HCT116 (cell line): Measurements from ENCODE around the gene RABGAP1. TPM values are rescaled to one million over a fixed set of nuclear protein-coding genes. Genes with fewer than 3 reads are reported as not detected.

Experiments
- ATAC-seq: fragments of 200-7000 bp; cut with Tn5 transposase; 2 replicates; pipeline ENCODE4 v1.9.1; 2020; ENCODE audit warnings: mild to moderate bottlenecking, moderate library complexity
- BruUV-seq: library from RNA; stranded (reverse); fragments of 400-500 nt; replicated peaks from 2 replicates; lab custom pipeline; 2021; lab: Mats Ljungman, UMichigan
- CTCF ChIA-PET: fragments of 300-600 bp; sonication (Branson Sonifier 250); formaldehyde crosslinking; loops from one replicate; lab custom pipeline; 2021; ENCODE audit warnings: antibody characterized with exemption; lab: Charles Lee
- POLR2A ChIA-PET: fragments of 300-600, 350-600 bp; sonication (Branson Sonifier 250); formaldehyde crosslinking; loops from one replicate; lab custom pipeline; 2021; ENCODE audit warnings: antibody characterized with exemption; lab: Charles Lee
- RAD21 ChIA-PET, 2 experiments: fragments of 300-600 bp; sonication (Branson Sonifier 250); formaldehyde crosslinking; loops; one replicate each; lab custom pipeline; 2023; ENCODE audit warnings: low total read pairs in 2 of 2; ENCODE audit not compliant: uncharacterized antibody in 2 of 2, unreplicated experiment in 2 of 2, low non-redundant PET in 1 of 2; lab: Charles Lee
- DNase-seq: peaks from one replicate; pipeline ENCODE4 v3.0.0-alpha.2; 2010; ENCODE audit warnings: low read depth, low spot score
- H2AFZ ChIP-seq: fragments of 200-600 bp; shearing (Covaris generic), sonication (generic); 2 replicates; pipeline ENCODE4 v1.6.1; 2017; ENCODE audit warnings: low read depth, mixed run types, mixed read lengths, antibody characterized with exemption, low read length; ENCODE audit not compliant: poor library complexity, severe bottlenecking
- H3K27ac ChIP-seq: 2 replicates; pipeline ENCODE4 v1.5.1; 2012; ENCODE audit warnings: low read depth, low read length
- H3K27me3 ChIP-seq: fragments of 200-600 bp; sonication (generic); 2 replicates; pipeline ENCODE4 v1.6.1; 2016; ENCODE audit warnings: mixed run types, low read length, mixed read lengths; ENCODE audit not compliant: insufficient read depth
- H3K36me3 ChIP-seq, 2 experiments: fragments of 200-500 bp in 1 of 2; fragments of 200-600 bp in 1 of 2; sonication (Bioruptor generic) in 1 of 2; sonication (generic) in 1 of 2; 2 replicates each; pipeline versions ENCODE4 v1.5.1 to v1.6.1; 2014 to 2016; ENCODE audit warnings: low read length in 2 of 2, inconsistent platforms in 1 of 2, mixed read lengths in 1 of 2, mixed run types in 1 of 2; ENCODE audit not compliant: insufficient read depth in 2 of 2, control insufficient read depth in 1 of 2
- H3K4me1 ChIP-seq, 2 experiments: fragments of 200-600 bp in 1 of 2; sonication (generic) in 1 of 2; 2 replicates each; pipeline versions ENCODE4 v1.5.1 to v1.6.1; 2012 to 2017; ENCODE audit warnings: low read length in 2 of 2, inconsistent platforms in 1 of 2, mild to moderate bottlenecking in 1 of 2, mixed read lengths in 1 of 2, mixed run types in 1 of 2, moderate library complexity in 1 of 2; ENCODE audit not compliant: insufficient read depth in 2 of 2, control insufficient read depth in 1 of 2
- H3K4me2 ChIP-seq: fragments of 200-600 bp; sonication (generic); 2 replicates; pipeline ENCODE4 v1.6.1; 2017; ENCODE audit warnings: mixed run types, low read length, mixed read lengths
- H3K4me3 ChIP-seq, 2 experiments: fragments of 200-600 bp in 1 of 2; sonication (generic) in 1 of 2; replicated peaks in 1 of 2; 2 replicates each; pipeline ENCODE4 v1.5.1; 2011 to 2016; ENCODE audit warnings: low read length in 2 of 2, control low read depth in 1 of 2, low read depth in 1 of 2, mild to moderate bottlenecking in 1 of 2, mixed read lengths in 1 of 2, mixed run types in 1 of 2
- H3K79me2 ChIP-seq: fragments of 200-600 bp; sonication (generic); 2 replicates; pipeline ENCODE4 v1.6.1; 2017; ENCODE audit warnings: mild to moderate bottlenecking, mixed run types, low read length, moderate library complexity, mixed read lengths; ENCODE audit not compliant: insufficient read depth
- H3K9ac ChIP-seq: fragments of 200-600 bp; sonication (generic); 2 replicates; pipeline ENCODE4 v1.6.1; 2016; ENCODE audit warnings: low read length, mixed read lengths
- H3K9me2 ChIP-seq: fragments of 200-600 bp; sonication (generic), shearing (Covaris generic); 2 replicates; pipeline ENCODE4 v1.6.1; 2017; ENCODE audit warnings: mixed run types, mild to moderate bottlenecking, moderate library complexity; ENCODE audit not compliant: insufficient read depth
- H3K9me3 ChIP-seq, 2 experiments: fragments of 200-500 bp in 1 of 2; fragments of 200-600 bp in 1 of 2; sonication (Bioruptor generic) in 1 of 2; sonication (generic) in 1 of 2; 2 replicates each; pipeline ENCODE4 v1.6.1; 2014 to 2017; ENCODE audit warnings: low read length in 2 of 2, mixed read lengths in 2 of 2, inconsistent platforms in 1 of 2, low read depth in 1 of 2, mild to moderate bottlenecking in 1 of 2, mixed run types in 1 of 2, moderate library complexity in 1 of 2; ENCODE audit not compliant: control insufficient read depth in 1 of 2, insufficient read depth in 1 of 2
- H4K20me1 ChIP-seq: fragments of 200-600 bp; sonication (generic), shearing (Covaris generic); 2 replicates; pipeline ENCODE4 v1.6.1; 2017; ENCODE audit warnings: mixed run types, mild to moderate bottlenecking, moderate library complexity; ENCODE audit not compliant: insufficient read depth
- ELF1 ChIP-seq: IDR thresholded peaks from 2 replicates; pipeline ENCODE4 v1.6.1; 2012; ENCODE audit warnings: low read depth, borderline replicate concordance
- FOSL1 ChIP-seq: IDR thresholded peaks from 2 replicates; pipeline ENCODE4 v1.6.1; 2012; ENCODE audit warnings: low read depth
- POLR2AphosphoS5 ChIP-seq: IDR thresholded peaks from 2 replicates; pipeline ENCODE4 v1.6.1; 2011; ENCODE audit warnings: mild to moderate bottlenecking, low read depth, low read length, moderate library complexity
- RAD21 ChIP-seq: IDR thresholded peaks from 2 replicates; pipeline ENCODE4 v1.6.1; 2012; ENCODE audit warnings: low read depth, mild to moderate bottlenecking
- ZFX ChIP-seq: fragments of 450-650 bp; IDR thresholded peaks from 2 replicates; pipeline ENCODE4 v1.6.1; 2017
- intact Hi-C: fragments of 100-400 bp; cut with micrococcal nuclease; formaldehyde crosslinking; loops from 2 replicates; pipeline ENCODE4 v1.10.0; 2022
- total RNA-seq: library from RNA; stranded (reverse); gene quantifications from one replicate; pipeline ENCODE4 v1.2.1, GENCODE V29; 2021; ENCODE audit not compliant: unreplicated experiment

The RABGAP1 gene
- total RNA-seq, 1 experiment from 2014 or later = 29.7 TPM

- Histone ChIP-seq H3K9me3 (no peaks in the 10 kb centered on the region), H3K4me3 (no peak overlapping the region), H3K4me1 (no peaks in the 10 kb centered on the region)
- RAD21 ChIA-PET = no interaction called here
- TF ChIP-seq ZFX = no peak
- TF ChIP-seq, all 23 proteins: peak for 0
- Histone ChIP-seq H3K36me3 (peaks cover 0 to 4% of the 10 kb centered on the region in 2 experiments; a peak in 1 of 4 replicates), H4K20me1 (no peaks in the 10 kb centered on the region), H3K27me3 (no peaks in the 10 kb centered on the region), H3K79me2 (no peaks in the 10 kb centered on the region), H3K9ac (no peak overlapping the region), H3K4me2 (no peak overlapping the region), H3K27ac (no peak overlapping the region), H3K9me2 (no peaks in the 10 kb centered on the region), H2AFZ (no peak overlapping the region)
- no TSS peak for BruUV-seq
- CTCF ChIA-PET = interaction anchor here (0.8 kb wide), 1 partner anchor 20 kb away, joined by 3 read pairs; no protein-coding TSS in a partner anchor
- intact Hi-C loops = no loop called here
- ATAC-seq = no peak
- DNase-seq = no peak
- POLR2A ChIA-PET = no interaction called here
These were observed 112.2 kb downstream of the RABGAP1 start for GRCh38 chr9:123053046-123053445.

- DNase-seq (no peak), ATAC-seq (no peak)
- POLR2A ChIA-PET = no interaction called here
- intact Hi-C loops = no loop called here
- H3K4me2 ChIP-seq = no peak overlapping the region
- H3K36me3 ChIP-seq = peaks cover 0 to 4% of the 10 kb centered on the region in 2 experiments; a peak in 1 of 4 replicates
- no peak overlapping the region for H3K9ac ChIP-seq
- BruUV-seq = no TSS peak
- no peak overlapping the region for H3K4me3 ChIP-seq
- no peaks in the 10 kb centered on the region for H3K9me3 ChIP-seq
- H2AFZ ChIP-seq = no peak overlapping the region
- TF ChIP-seq POLR2AphosphoS5 = no peak
- no peak for TF ChIP-seq RAD21
- no peak for TF ChIP-seq ELF1
- TF ChIP-seq FOSL1 = no peak
- H4K20me1 ChIP-seq = no peaks in the 10 kb centered on the region
- no peaks in the 10 kb centered on the region for H3K79me2 ChIP-seq
- no peaks in the 10 kb centered on the region for H3K27me3 ChIP-seq
- H3K9me2 ChIP-seq = no peaks in the 10 kb centered on the region
- no peaks in the 10 kb centered on the region for H3K4me1 ChIP-seq
- CTCF ChIA-PET = interaction anchor here (0.8 kb wide), 1 partner anchor 20 kb away, joined by 3 read pairs; no protein-coding TSS in a partner anchor
- no peak overlapping the region for H3K27ac ChIP-seq
- RAD21 ChIA-PET = no interaction called here
These were observed 112.9 kb downstream of the RABGAP1 start for GRCh38 chr9:123053711-123054110.
